ENCODE measurements around the gene MLIP. TPM values are rescaled to one million over a fixed set of nuclear protein-coding genes. Genes with fewer than 3 reads are reported as not detected.

Gene MLIP
- polyA plus RNA-seq, 1 experiment: not detected

- TF ChIP-seq CTCF (IDR thresholded peaks at IDR 0.05; ENCODE audit: insufficient read depth, low read depth, low read length): no peak
- Histone ChIP-seq H3K4me3 (ENCODE audit: low read depth, low read length) (no peak overlapping the region), H3K36me3 (ENCODE audit: control insufficient read depth, insufficient read depth, low read length) (no peaks in the 10 kb centered on the region), H3K27me3 (ENCODE audit: control insufficient read depth, insufficient read depth, low read length) (no peaks in the 10 kb centered on the region)
- ChIA-PET CTCF (no interaction called here), POLR2A (no interaction called here)
- no peak for DNase-seq (ENCODE audit: low read depth)
Observed at GRCh38 chr6:54252496-54252895, 141.3 kb downstream of the MLIP start.

GRCh38 chr6:54252916-54253315 is 141.7 kb downstream of the MLIP start:
- H3K36me3 ChIP-seq (ENCODE audit: control insufficient read depth, insufficient read depth, low read length): no peaks in the 10 kb centered on the region
- POLR2A ChIA-PET: no interaction called here
- no peaks in the 10 kb centered on the region for H3K27me3 ChIP-seq (ENCODE audit: control insufficient read depth, insufficient read depth, low read length)
- no peak for DNase-seq (ENCODE audit: low read depth)
- TF ChIP-seq CTCF (IDR thresholded peaks at IDR 0.05; ENCODE audit: insufficient read depth, low read depth, low read length): no peak
- CTCF ChIA-PET: no interaction called here
- H3K4me3 ChIP-seq (ENCODE audit: low read depth, low read length): no peak overlapping the region

GRCh38 chr6:54254886-54255285 is 143.6 kb downstream of the MLIP start:
- no peaks in the 10 kb centered on the region for H3K27me3 ChIP-seq (ENCODE audit: control insufficient read depth, insufficient read depth, low read length)
- CTCF ChIA-PET: interaction anchor here (0.8 kb wide), 1 partner anchor 329 kb away, joined by 3 read pairs; no protein-coding TSS in a partner anchor
- POLR2A ChIA-PET: no interaction called here
- no peaks in the 10 kb centered on the region for H3K36me3 ChIP-seq (ENCODE audit: control insufficient read depth, insufficient read depth, low read length)
- H3K4me3 ChIP-seq (ENCODE audit: low read depth, low read length): no peak overlapping the region
- no peak for DNase-seq (ENCODE audit: low read depth)
- no peak for TF ChIP-seq CTCF (IDR thresholded peaks at IDR 0.05; ENCODE audit: insufficient read depth, low read depth, low read length)

- Histone ChIP-seq H3K36me3 (ENCODE audit: control insufficient read depth, insufficient read depth, low read length) (no peaks in the 10 kb centered on the region), H3K27me3 (ENCODE audit: control insufficient read depth, insufficient read depth, low read length) (no peaks in the 10 kb centered on the region), H3K4me3 (ENCODE audit: low read depth, low read length) (no peak overlapping the region)
- no peak for TF ChIP-seq CTCF (IDR thresholded peaks at IDR 0.05; ENCODE audit: insufficient read depth, low read depth, low read length)
- ChIA-PET CTCF (interaction anchor here (0.7 to 1.9 kb wide), 2 partner anchors 11 to 258 kb away, joined by 3 to 10 read pairs; no protein-coding TSS in a partner anchor), POLR2A (no interaction called here)
- no peak for DNase-seq (ENCODE audit: low read depth)
Observed at GRCh38 chr6:54255886-54256285, 144.6 kb downstream of the MLIP start.

GRCh38 chr6:54260025-54260424 is 148.8 kb downstream of the MLIP start:
- DNase-seq (ENCODE audit: low read depth): no peak
- CTCF ChIA-PET: no interaction called here
- Histone ChIP-seq H3K4me3 (ENCODE audit: low read depth, low read length) (no peak overlapping the region), H3K36me3 (ENCODE audit: control insufficient read depth, insufficient read depth, low read length) (no peaks in the 10 kb centered on the region), H3K27me3 (ENCODE audit: control insufficient read depth, insufficient read depth, low read length) (no peaks in the 10 kb centered on the region)
- POLR2A ChIA-PET: no interaction called here
- no peak for TF ChIP-seq CTCF (IDR thresholded peaks at IDR 0.05; ENCODE audit: insufficient read depth, low read depth, low read length)

Measured in BJ (cell line).